IMR-90 (cell line): ENCODE measurements around the gene TRPC6. TPM values are rescaled to one million over a fixed set of nuclear protein-coding genes. Genes with fewer than 3 reads are reported as not detected.

Experiments used
- ATAC-seq: fragments of 200-7000 bp; cut with Tn5 transposase; 2 replicates; pipeline ENCODE4 v1.9.1; 2020; ENCODE audit warnings: low read depth, mild to moderate bottlenecking, moderate library complexity
- BruUV-seq: library from RNA; stranded (reverse); fragments of 400-500 nt; replicated peaks from 2 replicates; lab custom pipeline; 2021; lab: Mats Ljungman, UMichigan
- CTCF ChIA-PET: fragments of 300-600 bp; formaldehyde crosslinking; extraction: SDS; loops from one replicate; lab custom pipeline; 2021; ENCODE audit warnings: antibody characterized with exemption; lab: Yijun Ruan, JAX
- POLR2A ChIA-PET: fragments of 300-600 bp; sonication (Branson Sonifier 250); formaldehyde crosslinking; loops from one replicate; lab custom pipeline; 2022; ENCODE audit warnings: antibody characterized with exemption; ENCODE audit not compliant: unreplicated experiment; lab: Charles Lee
- DNase-seq: peaks from one replicate; pipeline ENCODE4 v3.0.0; 2013
- H2AFZ ChIP-seq: replicated peaks from 2 replicates; pipeline ENCODE3; 2013; ENCODE audit warnings: low read length, mild to moderate bottlenecking; ENCODE audit not compliant: poor library complexity
- H2AK5ac ChIP-seq: 2 replicates; pipeline ENCODE4 v1.6.1; 2013; ENCODE audit warnings: low read depth, low read length, inconsistent platforms
- H2AK9ac ChIP-seq: replicated peaks from 2 replicates; pipeline ENCODE3; 2013; ENCODE audit warnings: mild to moderate bottlenecking, low read depth, low read length, moderate library complexity; ENCODE audit not compliant: poor library complexity
- H2BK120ac ChIP-seq: 2 replicates; pipeline ENCODE4 v1.6.1; 2013; ENCODE audit warnings: low read depth, low read length, inconsistent platforms
- H2BK15ac ChIP-seq: 3 replicates; pipeline ENCODE4 v1.6.1; 2013; ENCODE audit warnings: low read depth, low read length, inconsistent platforms
- H2BK20ac ChIP-seq: 2 replicates; pipeline ENCODE4 v1.6.1; 2013; ENCODE audit warnings: low read depth, mild to moderate bottlenecking, inconsistent platforms, low read length, moderate library complexity
- H2BK5ac ChIP-seq: 2 replicates; pipeline ENCODE4 v1.6.1; 2013; ENCODE audit warnings: mild to moderate bottlenecking, low read depth, low read length, inconsistent platforms; ENCODE audit not compliant: poor library complexity, severe bottlenecking
- H3K14ac ChIP-seq: replicated peaks from 2 replicates; pipeline ENCODE4 v1.6.1; 2013; ENCODE audit warnings: low read depth, low read length, inconsistent platforms
- H3K18ac ChIP-seq: 2 replicates; pipeline ENCODE4 v1.6.1; 2013; ENCODE audit warnings: low read depth, low read length, control low read depth
- H3K23ac ChIP-seq: 2 replicates; pipeline ENCODE4 v1.6.1; 2013; ENCODE audit warnings: low read depth, low read length, inconsistent platforms
- H3K27ac ChIP-seq: 2 replicates; pipeline ENCODE4 v1.5.1; 2013; ENCODE audit warnings: mild to moderate bottlenecking, control low read depth, low read length; ENCODE audit not compliant: insufficient read depth
- H3K27me3 ChIP-seq: 2 replicates; pipeline ENCODE4 v1.6.1; 2013; ENCODE audit warnings: low read length; ENCODE audit not compliant: control insufficient read depth, insufficient read depth
- H3K36me3 ChIP-seq: 2 replicates; pipeline ENCODE4 v1.6.1; 2013; ENCODE audit warnings: low read length, mixed read lengths; ENCODE audit not compliant: control insufficient read depth, insufficient read depth
- H3K4ac ChIP-seq: 2 replicates; pipeline ENCODE4 v1.6.1; 2013; ENCODE audit warnings: low read depth, low read length, inconsistent platforms
- H3K4me1 ChIP-seq: 2 replicates; pipeline ENCODE4 v1.6.1; 2013; ENCODE audit warnings: low read length, mixed read lengths; ENCODE audit not compliant: control insufficient read depth, insufficient read depth
- H3K4me2 ChIP-seq: 2 replicates; pipeline ENCODE4 v1.6.1; 2013; ENCODE audit warnings: low read depth, mild to moderate bottlenecking, control low read depth, low read length, moderate library complexity
- H3K4me3 ChIP-seq: 2 replicates; pipeline ENCODE4 v1.5.1; 2013; ENCODE audit warnings: low read depth, mild to moderate bottlenecking, control low read depth, low read length, moderate library complexity; ENCODE audit not compliant: insufficient read depth
- H3K56ac ChIP-seq: 2 replicates; pipeline ENCODE4 v1.6.1; 2013; ENCODE audit warnings: low read length, inconsistent platforms; ENCODE audit not compliant: insufficient read depth; ENCODE audit errors: extremely low read depth
- H3K79me1 ChIP-seq, 2 experiments: 2 replicates each; pipeline ENCODE4 v1.6.1; 2013; ENCODE audit warnings: low read length in 2 of 2, inconsistent platforms in 1 of 2, low read depth in 1 of 2
- H3K9ac ChIP-seq: 2 replicates; pipeline ENCODE4 v1.6.1; 2013; ENCODE audit warnings: low read depth, low read length, control low read depth
- H3K9me1 ChIP-seq: 2 replicates; pipeline ENCODE4 v1.6.1; 2013; ENCODE audit warnings: low read length, inconsistent platforms; ENCODE audit not compliant: insufficient read depth
- H3K9me3 ChIP-seq: 2 replicates; pipeline ENCODE4 v1.6.1; 2013; ENCODE audit warnings: low read length; ENCODE audit not compliant: control insufficient read depth, insufficient read depth
- H4K20me1 ChIP-seq: 2 replicates; pipeline ENCODE4 v1.6.1; 2013; ENCODE audit warnings: low read length, inconsistent platforms; ENCODE audit not compliant: insufficient read depth
- H4K5ac ChIP-seq: 2 replicates; pipeline ENCODE4 v1.6.1; 2013; ENCODE audit warnings: mild to moderate bottlenecking, low read depth, low read length, control low read depth
- H4K8ac ChIP-seq, 2 experiments: 2 replicates each; pipeline ENCODE4 v1.6.1; 2013; ENCODE audit warnings: low read depth in 2 of 2, low read length in 2 of 2, control low read depth in 1 of 2, inconsistent platforms in 1 of 2
- H4K91ac ChIP-seq: 2 replicates; pipeline ENCODE4 v1.6.1; 2013; ENCODE audit warnings: low read depth, low read length, inconsistent platforms; ENCODE audit not compliant: insufficient read depth
- CHD1 ChIP-seq: IDR thresholded peaks from 2 replicates; pipeline ENCODE4 v1.6.1; 2012; ENCODE audit warnings: low read depth, low read length, improper control_type of control experiment
- FOS ChIP-seq: fragments of 150-350 bp; IDR thresholded peaks from 2 replicates; pipeline ENCODE4 v1.6.1; 2016; ENCODE audit warnings: low read depth, low read length
- MAZ ChIP-seq: IDR thresholded peaks from 2 replicates; pipeline ENCODE4 v1.6.1; 2012; ENCODE audit warnings: low read depth, mild to moderate bottlenecking, low read length, improper control_type of control experiment, moderate library complexity, borderline replicate concordance
- MXI1 ChIP-seq: IDR thresholded peaks from 2 replicates; pipeline ENCODE4 v1.6.1; 2012; ENCODE audit warnings: low read depth, mild to moderate bottlenecking, low read length, moderate library complexity, borderline replicate concordance
- RAD21 ChIP-seq: IDR thresholded peaks from 2 replicates; pipeline ENCODE4 v1.6.1; 2012; ENCODE audit warnings: low read length, improper control_type of control experiment
- RCOR1 ChIP-seq: IDR thresholded peaks from 2 replicates; pipeline ENCODE4 v1.6.1; 2012; ENCODE audit warnings: mild to moderate bottlenecking, low read length, improper control_type of control experiment; ENCODE audit not compliant: insufficient replicate concordance
- RFX5 ChIP-seq: IDR thresholded peaks from 2 replicates; pipeline ENCODE4 v1.8.0; 2012; ENCODE audit warnings: low read depth, mild to moderate bottlenecking, low read length, moderate library complexity
- SMC3 ChIP-seq: fragments of 150-350 bp; IDR thresholded peaks from 2 replicates; pipeline ENCODE4 v1.6.1; 2016; ENCODE audit warnings: low read depth, mild to moderate bottlenecking, antibody characterized with exemption, low read length, moderate library complexity
- WGBS, 2 experiments: methylation state at CpG; one replicate each; pipeline versions ENCODE4 v1.1.5 to v1.1.7; 2013; ENCODE audit warnings: missing lambda C conversion rate in 2 of 2; ENCODE audit not compliant: insufficient read length in 1 of 2; ENCODE audit errors: extremely low coverage in 2 of 2; 5-methylcytosine and 5-hydroxymethylcytosine counted together
- dilution Hi-C: fragments of 300-500 bp; cut with HindIII; formaldehyde crosslinking; loops from one replicate; pipeline ENCODE4 v1.14.3; 2018; ENCODE audit warnings: low sequenced_read_pairs; ENCODE audit not compliant: unreplicated experiment
- in situ Hi-C: fragments of 300-500 bp; cut with MboI; formaldehyde crosslinking; loops from 3 replicates; pipeline ENCODE4 v1.14.3; 2019; ENCODE audit warnings: low sequenced_read_pairs, inconsistent platforms, mixed read lengths
- intact Hi-C: fragments of 100-400 bp; cut with micrococcal nuclease; formaldehyde crosslinking; loops from 2 replicates; pipeline ENCODE4 v1.10.0; 2022
- polyA plus RNA-seq, 3 experiments: library from polyadenylated mRNA; depleted of rRNA; stranded (reverse); fragments of >200 nt; gene quantifications; 2 replicates each; pipeline ENCODE4 v1.2.3, GENCODE V29; 2012; ENCODE audit warnings: low replicate concordance in 1 of 3
- total RNA-seq: library from RNA; depleted of rRNA; stranded (reverse); fragments of >200 nt; gene quantifications from 2 replicates; pipeline ENCODE4 v1.2.3, GENCODE V29; 2012
- TF ChIP-seq, protein P1 (sequence below): fragments of 150-350 bp; IDR thresholded peaks from 2 replicates; pipeline ENCODE4 v1.6.1; 2017; ENCODE audit warnings: mild to moderate bottlenecking, antibody characterized with exemption, low read length, low read depth
- TF ChIP-seq, protein P2 (sequence below): fragments of 150-350 bp; IDR thresholded peaks from 2 replicates; pipeline ENCODE4 v1.6.1; 2016; ENCODE audit warnings: low read depth, mild to moderate bottlenecking, low read length, moderate library complexity, borderline replicate concordance
- TF ChIP-seq, protein P3 (sequence below): conservative IDR thresholded peaks from 2 replicates; pipeline ENCODE4 v1.5.1; 2012; ENCODE audit warnings: mild to moderate bottlenecking, low read depth, low read length, improper control_type of control experiment

TRPC6 gene
- total and polyA plus RNA-seq, 2 of the 4 experiments (the other 2 are of a cell fraction), result 0.99 to 2.3 TPM

DNA sequence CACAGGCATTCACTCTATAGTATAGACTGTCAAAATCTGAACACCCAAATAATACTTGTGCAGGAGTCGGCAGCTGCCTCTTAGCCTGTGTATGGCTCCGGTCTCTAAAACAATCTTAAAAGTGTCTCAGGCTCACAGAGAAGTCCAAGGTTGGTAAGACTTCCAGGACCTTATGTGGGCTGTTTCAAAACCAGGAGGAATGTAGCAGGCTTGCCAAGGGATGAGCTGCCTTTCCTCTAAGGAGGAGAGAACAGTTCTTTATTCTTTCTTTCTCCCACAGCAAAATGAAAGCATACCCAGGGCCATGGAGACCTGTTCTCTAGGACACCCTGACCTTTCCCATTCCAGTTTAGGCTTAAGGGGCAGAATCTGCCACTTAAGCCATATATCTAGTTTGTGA is 176.5 kb downstream of the TRPC6 start:
- H4K91ac ChIP-seq, result no peak overlapping the region
- dilution Hi-C loops, result no loop called here

More for the DNA sequence above, 176.5 kb downstream of the TRPC6 start:
- Histone ChIP-seq H3K56ac (no peak overlapping the region), H3K23ac (no peak overlapping the region), H4K8ac (no peak overlapping the region), H3K4me2 (no peak overlapping the region), H2BK120ac (no peak overlapping the region), H2AK5ac (no peak overlapping the region), H3K9ac (no peak overlapping the region), H3K4me3 (no peak overlapping the region), H3K9me1 (no peaks in the 10 kb centered on the region), H2BK20ac (no peak overlapping the region), H3K9me3 (no peaks in the 10 kb centered on the region), H4K20me1 (no peaks in the 10 kb centered on the region), H3K36me3 (no peaks in the 10 kb centered on the region), H3K79me1 (no peaks in the 10 kb centered on the region), H3K14ac (no peak overlapping the region), H4K5ac (no peak overlapping the region), H3K27ac (no peak overlapping the region), H2AFZ (no peak overlapping the region), H3K4ac (no peak overlapping the region), H2AK9ac (no peak overlapping the region), H3K27me3 (peaks cover 8% of the 10 kb centered on the region), H2BK5ac (no peak overlapping the region), H2BK15ac (no peak overlapping the region), H3K4me1 (no peaks in the 10 kb centered on the region), H3K18ac (no peak overlapping the region)
- no TSS peak for BruUV-seq
- TF ChIP-seq MXI1, result no peak
- TF ChIP-seq RFX5, result no peak
- TF ChIP-seq, protein P1, sequence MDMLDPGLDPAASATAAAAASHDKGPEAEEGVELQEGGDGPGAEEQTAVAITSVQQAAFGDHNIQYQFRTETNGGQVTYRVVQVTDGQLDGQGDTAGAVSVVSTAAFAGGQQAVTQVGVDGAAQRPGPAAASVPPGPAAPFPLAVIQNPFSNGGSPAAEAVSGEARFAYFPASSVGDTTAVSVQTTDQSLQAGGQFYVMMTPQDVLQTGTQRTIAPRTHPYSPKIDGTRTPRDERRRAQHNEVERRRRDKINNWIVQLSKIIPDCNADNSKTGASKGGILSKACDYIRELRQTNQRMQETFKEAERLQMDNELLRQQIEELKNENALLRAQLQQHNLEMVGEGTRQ, result no peak
- TF ChIP-seq SMC3, result no peak
- no peak for TF ChIP-seq RAD21
- TF ChIP-seq RCOR1, result no peak
- no peak for TF ChIP-seq MAZ
- TF ChIP-seq, protein P2, sequence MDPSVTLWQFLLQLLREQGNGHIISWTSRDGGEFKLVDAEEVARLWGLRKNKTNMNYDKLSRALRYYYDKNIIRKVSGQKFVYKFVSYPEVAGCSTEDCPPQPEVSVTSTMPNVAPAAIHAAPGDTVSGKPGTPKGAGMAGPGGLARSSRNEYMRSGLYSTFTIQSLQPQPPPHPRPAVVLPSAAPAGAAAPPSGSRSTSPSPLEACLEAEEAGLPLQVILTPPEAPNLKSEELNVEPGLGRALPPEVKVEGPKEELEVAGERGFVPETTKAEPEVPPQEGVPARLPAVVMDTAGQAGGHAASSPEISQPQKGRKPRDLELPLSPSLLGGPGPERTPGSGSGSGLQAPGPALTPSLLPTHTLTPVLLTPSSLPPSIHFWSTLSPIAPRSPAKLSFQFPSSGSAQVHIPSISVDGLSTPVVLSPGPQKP, result no peak
- TF ChIP-seq, protein P3, sequence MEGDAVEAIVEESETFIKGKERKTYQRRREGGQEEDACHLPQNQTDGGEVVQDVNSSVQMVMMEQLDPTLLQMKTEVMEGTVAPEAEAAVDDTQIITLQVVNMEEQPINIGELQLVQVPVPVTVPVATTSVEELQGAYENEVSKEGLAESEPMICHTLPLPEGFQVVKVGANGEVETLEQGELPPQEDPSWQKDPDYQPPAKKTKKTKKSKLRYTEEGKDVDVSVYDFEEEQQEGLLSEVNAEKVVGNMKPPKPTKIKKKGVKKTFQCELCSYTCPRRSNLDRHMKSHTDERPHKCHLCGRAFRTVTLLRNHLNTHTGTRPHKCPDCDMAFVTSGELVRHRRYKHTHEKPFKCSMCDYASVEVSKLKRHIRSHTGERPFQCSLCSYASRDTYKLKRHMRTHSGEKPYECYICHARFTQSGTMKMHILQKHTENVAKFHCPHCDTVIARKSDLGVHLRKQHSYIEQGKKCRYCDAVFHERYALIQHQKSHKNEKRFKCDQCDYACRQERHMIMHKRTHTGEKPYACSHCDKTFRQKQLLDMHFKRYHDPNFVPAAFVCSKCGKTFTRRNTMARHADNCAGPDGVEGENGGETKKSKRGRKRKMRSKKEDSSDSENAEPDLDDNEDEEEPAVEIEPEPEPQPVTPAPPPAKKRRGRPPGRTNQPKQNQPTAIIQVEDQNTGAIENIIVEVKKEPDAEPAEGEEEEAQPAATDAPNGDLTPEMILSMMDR, result no peak
- TF ChIP-seq CHD1, result no peak
- TF ChIP-seq FOS, result no peak
- intact Hi-C loops (no loop called here), in situ Hi-C loops (no loop called here)
- ATAC-seq, result peak; percentile 72
- DNase-seq, result peak; percentile 36
- ChIA-PET POLR2A (no interaction called here), CTCF (no interaction called here)
- WGBS, 2 experiments, result no CpG with 5 or more reads among the region's 2 CpGs
